B cell (primary cell): Measurements from ENCODE around the gene MAFF. TPM values are rescaled to one million over a fixed set of nuclear protein-coding genes. Genes with fewer than 3 reads are reported as not detected.

Experiments
- polyA plus RNA-seq: library from polyadenylated mRNA; depleted of rRNA; stranded (reverse); fragments of >200 nt; gene quantifications from 2 replicates; pipeline ENCODE4 v1.2.3, GENCODE V29; 2012
- small RNA-seq: library from RNA; depleted of rRNA; stranded (forward); fragments of <200 nt; gene quantifications from one replicate; pipeline ENCODE3, GENCODE V24; 2012; ENCODE audit warnings: low replicate concordance, low read depth; ENCODE audit not compliant: insufficient read length
- total RNA-seq, 2 donors: library from RNA; stranded (reverse); fragments of 120-200 nt in 1 of 2; gene quantifications; 1 replicate in 1 of 2; 2 replicates in 1 of 2; pipeline versions ENCODE4 v1.2.3 to v1.2.4, GENCODE V29; 2013 to 2022

MAFF gene
- total and polyA plus RNA-seq, 2 donors (not counting 1 experiment from before 2014, with no cell fraction given) = 5.3 to 18.0 TPM

Small RNAs within 50 kb of the gene (small RNA-seq; reads per million reads assigned to genes)
- gene RN7SL704P = not detected

Other genes with a start within 250 kb of the MAFF start
- gene C22orf23, start 248.4 kb upstream of the MAFF start, total RNA-seq = not detected in 2 replicates
- not detected in 2 replicates for gene C22orf23, start 248.4 kb upstream of the MAFF start, polyA plus RNA-seq
- 39.3 and 41.8 TPM in 2 replicates for gene POLR2F, start 248.3 kb upstream of the MAFF start, total RNA-seq
- 37.9 and 49.6 TPM in 2 replicates for gene POLR2F, start 248.3 kb upstream of the MAFF start, polyA plus RNA-seq
- gene SOX10, start 217.4 kb upstream of the MAFF start, total RNA-seq = not detected in 2 replicates
- not detected in 2 replicates for gene SOX10, start 217.4 kb upstream of the MAFF start, polyA plus RNA-seq
- gene PICK1, start 144.6 kb upstream of the MAFF start, total RNA-seq = 30.9 and 34.2 TPM in 2 replicates
- gene PICK1, start 144.6 kb upstream of the MAFF start, polyA plus RNA-seq = 37.4 and 47.9 TPM in 2 replicates
- not detected in 2 replicates for gene SLC16A8, start 117.8 kb upstream of the MAFF start, total RNA-seq
- gene SLC16A8, start 117.8 kb upstream of the MAFF start, polyA plus RNA-seq = not detected in 2 replicates
- 0.96 and 1.3 TPM in 2 replicates for gene BAIAP2L2, start 91.3 kb upstream of the MAFF start, total RNA-seq
- 1.2 and 1.7 TPM in 2 replicates for gene BAIAP2L2, start 91.3 kb upstream of the MAFF start, polyA plus RNA-seq
- 125 and 128 TPM in 2 replicates for gene PLA2G6, start 20.2 kb upstream of the MAFF start, total RNA-seq
- 103 and 148 TPM in 2 replicates for gene PLA2G6, start 20.2 kb upstream of the MAFF start, polyA plus RNA-seq
- gene TMEM184B, start 71.0 kb downstream of the MAFF start, total RNA-seq = 23.5 and 24.7 TPM in 2 replicates
- gene TMEM184B, start 71.0 kb downstream of the MAFF start, polyA plus RNA-seq = 9.5 and 9.9 TPM in 2 replicates
- gene CSNK1E, start 115.4 kb downstream of the MAFF start, total RNA-seq = 133 and 136 TPM in 2 replicates
- gene CSNK1E, start 115.4 kb downstream of the MAFF start, polyA plus RNA-seq = 113 and 157 TPM in 2 replicates